Urothelium cell line (cell line): ENCODE results near the gene ZFP92.
A peak's percentile ranks its signal among the peaks of the same experiment; 100 is the strongest.
"Not testable (repeated sequence)": the region's sequence is repeated elsewhere in the genome, so short reads cannot be mapped to it uniquely, and the experiment has no call there.

Experiments used
- DNase-seq: peaks from one replicate; pipeline ENCODE4 v3.0.0; 2011; ENCODE audit warnings: low spot score, mixed read lengths
- FAIRE-seq: peaks from 2 replicates; lab custom pipeline; 2011; peaks lifted over from hg19 to GRCh38; lab: Jason Lieb, UNC

ZFP92 gene

GRCh38 chrX:153384973-153385372 lies 26.3 kb upstream of the ZFP92 start:
- not testable (repeated sequence) for DNase-seq
- FAIRE-seq, result peak; percentile 52

- DNase-seq (no peak), FAIRE-seq (no peak)
Measured at GRCh38 chrX:153386097-153386496, 25.2 kb upstream of the ZFP92 start.

GRCh38 chrX:153387345-153387744 lies 23.9 kb upstream of the ZFP92 start:
- no peak for FAIRE-seq

GRCh38 chrX:153387987-153388721 lies 23.1 kb upstream of the ZFP92 start:
- FAIRE-seq, result no peak

More at GRCh38 chrX:153387345-153387744, 23.9 kb upstream of the ZFP92 start:
- no peak for DNase-seq

GRCh38 chrX:153388722-153389459 lies 22.4 kb upstream of the ZFP92 start:
- no peak for FAIRE-seq
- no peak for DNase-seq

More at GRCh38 chrX:153387987-153388721, 23.1 kb upstream of the ZFP92 start:
- DNase-seq, result no peak

GRCh38 chrX:153389460-153389768 lies 21.9 kb upstream of the ZFP92 start:
- DNase-seq, FAIRE-seq: not testable (repeated sequence)

GRCh38 chrX:153392642-153393321 lies 18.5 kb upstream of the ZFP92 start:
- FAIRE-seq (no peak), DNase-seq (no peak)

GRCh38 chrX:153394612-153395011 lies 16.7 kb upstream of the ZFP92 start:
- FAIRE-seq (no peak), DNase-seq (no peak)

GRCh38 chrX:153395613-153396319 lies 15.5 kb upstream of the ZFP92 start:
- FAIRE-seq (no peak), DNase-seq (no peak)

GRCh38 chrX:153396320-153397195 lies 14.7 kb upstream of the ZFP92 start:
- FAIRE-seq, result no peak
- DNase-seq, result no peak

GRCh38 chrX:153397256-153397960 lies 13.9 kb upstream of the ZFP92 start:
- DNase-seq, result no peak
- no peak for FAIRE-seq

GRCh38 chrX:153398275-153398960 lies 12.9 kb upstream of the ZFP92 start:
- no peak for DNase-seq
- FAIRE-seq, result no peak

GRCh38 chrX:153400146-153401132 lies 10.8 kb upstream of the ZFP92 start:
- FAIRE-seq (no peak), DNase-seq (peak; percentile 77)

GRCh38 chrX:153401133-153401764 lies 10.0 kb upstream of the ZFP92 start, which contains the start of gene PNMA6E:
PNMA6E (minus strand) TSS chrX:153401350; CDS start chrX:153398849, 2,501 bp downstream.
- FAIRE-seq, result no peak
- no peak for DNase-seq

- not testable (repeated sequence) for FAIRE-seq, DNase-seq
Measured at GRCh38 chrX:153404333-153404732, 6.9 kb upstream of the ZFP92 start.

- FAIRE-seq, result no peak
- DNase-seq, result no peak
Measured at GRCh38 chrX:153405426-153405825, 5.8 kb upstream of the ZFP92 start.

GRCh38 chrX:153406011-153406410 lies 5.3 kb upstream of the ZFP92 start:
- FAIRE-seq (no peak), DNase-seq (no peak)
